SKM-1 (cell line): ENCODE results near the gene CYREN.
"Not testable (repeated sequence)": the region's sequence is repeated elsewhere in the genome, so short reads cannot be mapped to it uniquely, and the experiment has no call there.

ENCODE experiments used
- DNase-seq: peaks from one replicate; lab custom pipeline; 2025; ENCODE audit not compliant: unreplicated experiment; lab: John Stamatoyannopoulos, UW

The CYREN gene

GRCh38 chr7:135179321-135179925 is 8.9 kb upstream of the CYREN start:
- no peak for DNase-seq

- DNase-seq = no peak
These were observed 7.9 kb upstream of the CYREN start for GRCh38 chr7:135178364-135178763.

- no peak for DNase-seq
These were observed 6.7 kb upstream of the CYREN start for GRCh38 chr7:135177028-135177696.

GRCh38 chr7:135175931-135176330 is 5.4 kb upstream of the CYREN start:
- DNase-seq = no peak

DNA sequence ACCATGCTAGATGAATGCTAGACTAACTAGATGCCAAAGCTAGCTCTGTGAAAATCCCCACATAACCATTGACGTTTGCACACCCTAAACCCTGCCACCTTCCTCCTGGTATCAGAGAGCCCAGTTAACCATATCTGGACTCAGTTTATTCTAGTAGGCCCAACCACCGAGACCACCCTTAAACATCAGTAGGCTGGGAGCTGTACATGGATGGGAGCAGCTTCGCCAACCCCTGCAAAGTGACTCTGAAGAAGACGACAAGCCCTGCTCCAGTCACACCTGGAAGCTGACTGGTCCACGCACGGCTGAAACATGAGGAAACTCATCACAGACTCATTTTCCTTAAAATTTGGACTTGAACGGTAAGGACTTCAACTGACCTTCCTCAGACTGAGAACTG is 4.4 kb upstream of the CYREN start:
- no peak for DNase-seq

GRCh38 chr7:135173916-135174315 is 3.4 kb upstream of the CYREN start:
- not testable (repeated sequence) for DNase-seq

GRCh38 chr7:135171581-135172291 is 1.2 kb upstream of the CYREN start:
- not testable (repeated sequence) for DNase-seq

GRCh38 chr7:135170998-135171481 is 533 bp upstream of the CYREN start:
- not testable (repeated sequence) for DNase-seq

DNA sequence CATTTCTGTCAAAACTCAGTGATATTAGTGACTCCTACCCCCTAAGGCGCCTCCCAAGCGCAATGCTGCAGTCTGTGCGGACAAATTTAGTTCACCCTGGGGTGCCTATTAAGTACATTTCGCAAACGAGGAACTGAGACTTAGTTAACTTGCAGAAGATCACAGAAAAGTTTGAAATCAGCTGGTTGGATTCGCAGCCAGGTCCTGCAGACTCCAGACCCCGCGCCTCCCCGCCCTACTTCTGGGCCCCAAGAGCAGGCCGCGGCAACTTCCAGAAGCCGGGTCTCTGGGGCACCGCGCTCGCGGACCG is 588 bp downstream of the CYREN start:
- no peak for DNase-seq

GRCh38 chr7:135169141-135169963 is 1.2 kb downstream of the CYREN start:
- peak; percentile 52 for DNase-seq

- DNase-seq = no peak
These were observed 1.9 kb downstream of the CYREN start for GRCh38 chr7:135168489-135169140.

GRCh38 chr7:135168001-135168400 is 2.5 kb downstream of the CYREN start:
- DNase-seq = no peak

DNA sequence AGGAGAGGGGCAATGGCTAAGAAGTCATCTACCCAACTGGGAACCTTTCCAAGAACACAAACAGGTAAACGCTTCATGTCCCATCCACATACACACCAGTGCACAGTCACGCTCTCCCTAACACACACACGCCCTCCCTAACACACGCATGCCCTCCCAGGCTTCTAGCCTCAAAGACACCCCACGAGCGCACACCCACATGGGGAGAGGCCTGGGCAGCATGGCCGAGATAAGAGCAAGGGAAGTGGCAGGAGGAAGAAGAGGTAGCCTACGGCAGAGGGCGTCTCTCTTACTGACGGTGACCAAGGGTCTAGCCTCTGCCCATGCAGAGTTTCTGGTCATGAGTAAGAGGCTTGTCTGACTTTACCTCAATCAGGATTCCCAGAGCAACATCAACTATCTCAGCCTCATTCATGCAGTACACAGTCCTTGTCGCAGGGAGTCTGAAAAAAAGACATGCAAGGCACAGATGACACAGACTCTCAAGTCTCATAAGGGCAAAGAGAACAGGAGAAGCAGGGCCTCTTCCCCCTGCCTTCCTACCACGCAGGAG is 3.1 kb downstream of the CYREN start:
- no peak for DNase-seq

GRCh38 chr7:135166338-135166990 is 4.0 kb downstream of the CYREN start:
- no peak for DNase-seq

GRCh38 chr7:135165862-135166261 is 4.6 kb downstream of the CYREN start:
- no peak for DNase-seq

- DNase-seq = no peak
These were observed 6.0 kb downstream of the CYREN start for GRCh38 chr7:135164357-135165061.

- DNase-seq = no peak
These were observed 8.0 kb downstream of the CYREN start for GRCh38 chr7:135162382-135163001.

DNA sequence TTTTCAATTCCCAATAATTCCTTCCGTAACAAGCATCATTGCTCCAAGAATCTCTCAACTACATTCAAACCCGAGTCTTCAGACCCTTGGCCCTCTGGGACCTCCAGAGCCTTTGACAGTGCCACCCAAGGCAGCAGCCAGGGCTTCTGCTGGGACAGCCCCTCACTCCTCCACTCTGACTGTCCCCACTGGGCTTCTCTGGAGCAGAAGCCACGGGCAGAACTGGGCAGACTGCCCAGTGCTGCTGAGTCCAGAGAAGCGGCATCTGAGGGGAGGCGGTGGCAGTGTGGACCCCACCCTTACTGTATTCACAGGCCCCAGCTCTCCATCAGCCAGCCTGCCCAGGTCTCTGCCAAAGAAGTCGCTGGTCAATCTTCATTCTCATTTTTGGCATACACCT is 8.8 kb downstream of the CYREN start:
- no peak for DNase-seq
